Measurements from ENCODE around the gene EIF3L. TPM values are rescaled to one million over a fixed set of nuclear protein-coding genes. Genes with fewer than 3 reads are reported as not detected.
A peak's percentile ranks its signal among the peaks of the same experiment; 100 is the strongest.

The EIF3L gene
- total RNA-seq, 1 donor from 2014 or later: 420 TPM

GRCh38 chr22:37831472-37831871 lies 17.7 kb upstream of the EIF3L start:
- no peak for TF ChIP-seq CTCF (IDR thresholded peaks at IDR 0.05; ENCODE audit: insufficient read depth, low read length, severe bottlenecking)
- DNase-seq (ENCODE audit: low read depth) (no peak), FAIRE-seq (no peak)

GRCh38 chr22:37832022-37832857 lies 17.0 kb upstream of the EIF3L start:
- no peak for DNase-seq (ENCODE audit: low read depth)
- TF ChIP-seq CTCF (IDR thresholded peaks at IDR 0.05; ENCODE audit: insufficient read depth, low read length, severe bottlenecking): no peak
- H3K4me3 ChIP-seq (ENCODE audit: low read depth, low read length): no peak overlapping the region
- peaks cover 20% of the 10 kb centered on the region for H3K36me3 ChIP-seq (ENCODE audit: control insufficient read depth, insufficient read depth, low read length)
- FAIRE-seq: no peak
- no peaks in the 10 kb centered on the region for H3K27me3 ChIP-seq (ENCODE audit: control insufficient read depth, insufficient read depth, low read length)

More at GRCh38 chr22:37831472-37831871, 17.7 kb upstream of the EIF3L start:
- Histone ChIP-seq H3K4me3 (ENCODE audit: low read depth, low read length) (no peak overlapping the region), H3K27me3 (ENCODE audit: control insufficient read depth, insufficient read depth, low read length) (no peaks in the 10 kb centered on the region), H3K36me3 (ENCODE audit: control insufficient read depth, insufficient read depth, low read length) (peaks cover 20% of the 10 kb centered on the region)

DNA sequence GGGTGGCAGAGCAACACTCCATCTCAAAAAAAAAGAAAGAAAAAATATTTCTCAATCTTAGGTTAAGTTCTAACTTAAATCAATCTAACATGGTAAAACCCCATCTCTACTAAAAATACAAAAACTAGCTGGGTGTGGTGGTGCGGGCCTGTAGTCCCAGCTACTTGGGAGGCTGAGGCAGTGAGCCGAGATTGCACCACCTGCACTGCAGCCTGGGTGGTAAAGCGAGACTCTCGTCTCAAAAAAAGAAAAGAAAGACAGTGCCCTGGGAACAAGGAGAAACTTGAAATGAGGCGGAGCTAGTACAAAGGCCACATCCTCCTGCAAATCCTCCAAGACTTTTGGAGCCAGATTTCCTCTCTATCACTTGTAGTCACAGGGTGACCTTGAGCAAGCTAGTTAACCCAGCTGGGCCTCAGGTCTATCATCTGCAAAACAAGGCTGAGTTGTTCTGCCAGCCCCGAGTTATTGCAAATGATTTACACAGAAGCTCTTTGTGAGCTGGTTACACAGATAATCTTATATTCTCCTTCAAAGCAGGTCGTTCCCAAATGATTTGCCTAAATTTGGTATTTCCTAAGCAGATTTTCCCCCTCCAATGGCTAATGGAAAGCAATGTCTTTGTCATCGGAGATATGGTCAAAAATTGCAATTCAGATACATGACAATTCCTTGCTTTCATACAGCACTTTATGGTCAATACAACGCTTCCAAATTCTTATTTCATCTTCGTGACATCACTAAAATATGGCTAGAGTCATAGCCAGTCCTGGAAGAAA lies 7.0 kb upstream of the EIF3L start:
- Histone ChIP-seq H3K36me3 (ENCODE audit: control insufficient read depth, insufficient read depth, low read length) (peaks cover 7% of the 10 kb centered on the region), H3K4me3 (ENCODE audit: low read depth, low read length) (no peak overlapping the region), H3K27me3 (ENCODE audit: control insufficient read depth, insufficient read depth, low read length) (no peaks in the 10 kb centered on the region)
- DNase-seq (ENCODE audit: low read depth) (no peak), FAIRE-seq (no peak)
- no peak for TF ChIP-seq CTCF (IDR thresholded peaks at IDR 0.05; ENCODE audit: insufficient read depth, low read length, severe bottlenecking)

GRCh38 chr22:37843741-37844089 lies 5.5 kb upstream of the EIF3L start:
- Histone ChIP-seq H3K36me3 (ENCODE audit: control insufficient read depth, insufficient read depth, low read length) (peaks cover 2% of the 10 kb centered on the region), H3K4me3 (ENCODE audit: low read depth, low read length) (peak overlapping the region; percentile 68), H3K27me3 (ENCODE audit: control insufficient read depth, insufficient read depth, low read length) (no peaks in the 10 kb centered on the region)
- FAIRE-seq: no peak
- no peak for TF ChIP-seq CTCF (IDR thresholded peaks at IDR 0.05; ENCODE audit: insufficient read depth, low read length, severe bottlenecking)
- DNase-seq (ENCODE audit: low read depth): no peak

DNA sequence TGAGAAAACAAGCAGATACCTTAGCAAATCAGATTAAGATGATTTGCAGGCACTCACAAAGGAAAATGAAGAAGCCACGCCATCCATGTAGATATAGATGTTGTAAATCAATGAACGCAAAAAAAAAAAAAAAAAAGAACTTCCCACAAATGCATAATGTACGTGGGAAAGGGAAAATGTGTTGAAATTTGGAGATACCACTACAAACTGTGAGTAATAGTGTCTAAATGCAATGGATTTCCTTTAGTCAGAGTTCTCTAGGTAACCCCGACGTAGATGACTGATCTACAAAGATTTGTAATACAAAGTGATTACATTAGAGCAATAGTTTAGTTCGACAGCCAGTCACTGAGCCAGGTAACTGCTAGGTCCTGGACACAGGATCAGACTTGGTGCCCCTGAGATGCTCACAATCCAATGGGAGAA lies 4.3 kb upstream of the EIF3L start:
- no peaks in the 10 kb centered on the region for H3K27me3 ChIP-seq (ENCODE audit: control insufficient read depth, insufficient read depth, low read length)
- no peak for FAIRE-seq

More for the DNA sequence above, 4.3 kb upstream of the EIF3L start:
- TF ChIP-seq CTCF (IDR thresholded peaks at IDR 0.05; ENCODE audit: insufficient read depth, low read length, severe bottlenecking): no peak
- Histone ChIP-seq H3K4me3 (ENCODE audit: low read depth, low read length) (peak overlapping the region; percentile 68), H3K36me3 (ENCODE audit: control insufficient read depth, insufficient read depth, low read length) (peaks cover 1% of the 10 kb centered on the region)
- DNase-seq (ENCODE audit: low read depth): peak; percentile 19

Measured in bronchial epithelial cell (primary cell).